Measurements from ENCODE around the gene SLC25A21. TPM values are rescaled to one million over a fixed set of nuclear protein-coding genes. Genes with fewer than 3 reads are reported as not detected.
"Not testable (repeated sequence)": the region's sequence is repeated elsewhere in the genome, so short reads cannot be mapped to it uniquely, and the experiment has no call there.

SLC25A21 gene
- total RNA-seq, 1 donor from 2014 or later: 0.78 TPM

GRCh38 chr14:37027188-37027824 is 145.1 kb downstream of the SLC25A21 start:
- intact Hi-C loops (cut with DNase I): no loop called here
- ATAC-seq (ENCODE audit: poor library complexity): no peak
- no peak for DNase-seq

DNA sequence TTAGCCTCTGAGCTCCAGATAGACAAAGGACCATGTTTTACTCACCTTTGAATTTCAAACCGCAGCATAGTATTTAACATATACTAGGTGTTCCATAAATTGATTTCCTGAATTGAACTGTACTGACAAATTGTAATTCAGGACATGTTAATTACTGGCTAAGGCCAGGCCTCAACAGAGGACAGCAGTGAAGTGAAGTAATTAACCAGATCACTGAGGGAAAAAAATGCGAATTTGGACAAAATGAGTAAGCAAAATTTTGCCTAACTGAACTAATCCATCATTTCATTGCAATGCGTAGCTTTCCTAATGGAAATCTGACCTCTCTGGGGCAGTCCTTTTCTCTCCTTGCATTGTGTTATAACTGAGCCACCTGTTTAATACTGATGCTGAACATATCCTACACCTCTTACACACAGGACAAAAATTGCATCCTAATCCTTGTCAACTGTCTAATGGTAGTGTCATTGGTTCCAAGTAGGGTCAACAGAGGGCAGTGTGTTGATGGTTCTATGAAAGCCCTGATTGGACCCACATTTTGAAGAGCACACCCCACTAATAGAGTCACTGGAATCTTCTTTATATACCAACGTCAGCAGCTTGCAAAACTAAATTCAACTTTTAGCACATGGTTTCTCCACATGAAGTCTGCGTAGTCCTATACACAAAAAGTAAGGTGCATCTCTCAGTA is 148.4 kb downstream of the SLC25A21 start:
- intact Hi-C loops (cut with DNase I): no loop called here
- no peak for DNase-seq

DNA sequence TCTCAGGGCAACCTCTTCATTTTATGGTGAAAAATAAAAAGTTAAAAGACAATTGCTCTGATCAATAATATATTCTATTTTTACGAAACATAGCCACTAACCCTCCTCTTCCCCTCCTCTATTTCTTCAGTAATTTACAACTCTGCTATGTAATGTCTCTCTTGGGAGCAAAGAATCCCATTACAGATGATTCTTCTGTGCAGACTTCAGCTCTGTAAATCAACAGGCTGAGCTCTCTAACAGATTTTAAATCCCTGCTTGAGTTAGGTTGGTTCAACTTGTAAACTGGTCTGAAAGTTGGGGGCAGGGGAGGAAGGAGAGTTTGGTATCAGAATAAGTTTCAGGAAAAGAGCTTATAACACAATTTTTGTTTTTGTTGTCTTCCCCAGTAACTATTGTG is 151.0 kb downstream of the SLC25A21 start:
- ATAC-seq (ENCODE audit: poor library complexity): no peak
- no peak for DNase-seq
- intact Hi-C loops (cut with DNase I): no loop called here

More for the DNA sequence above, 148.4 kb downstream of the SLC25A21 start:
- ATAC-seq (ENCODE audit: poor library complexity): no peak

GRCh38 chr14:37019488-37019887 is 152.9 kb downstream of the SLC25A21 start:
- DNase-seq (no peak), ATAC-seq (ENCODE audit: poor library complexity) (no peak)
- intact Hi-C loops (cut with DNase I): no loop called here

DNA sequence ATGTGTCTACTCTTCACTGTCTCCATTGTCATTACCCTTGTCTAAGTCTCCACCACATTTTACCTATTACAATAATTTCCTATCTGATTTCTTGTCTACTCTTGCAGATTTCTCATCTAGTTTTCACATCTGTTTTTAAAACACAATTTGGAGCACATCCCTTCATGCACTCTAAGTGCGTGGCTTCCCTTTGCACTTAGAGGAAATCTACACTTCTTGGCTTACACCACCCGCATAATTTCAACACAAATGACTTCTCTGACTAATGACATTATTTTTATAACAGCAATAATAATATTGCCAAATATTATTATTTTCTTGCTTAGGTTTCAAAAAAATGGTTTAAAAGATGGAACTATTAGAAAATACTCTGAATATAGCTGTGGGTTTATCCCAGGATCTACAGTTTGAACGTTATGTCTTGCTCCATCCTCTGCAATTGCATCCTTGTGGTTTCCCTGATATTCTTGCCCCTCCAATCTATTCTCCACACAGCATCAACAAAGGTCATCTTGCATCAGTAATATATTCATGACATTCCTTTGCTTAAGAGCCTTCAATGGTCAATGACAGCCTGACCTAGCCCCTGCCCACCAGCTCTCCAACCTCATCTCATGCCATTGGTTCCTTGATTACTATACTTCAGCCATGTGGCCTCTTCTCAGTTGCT is 153.7 kb downstream of the SLC25A21 start:
- intact Hi-C loops (cut with DNase I): no loop called here
- no peak for DNase-seq
- ATAC-seq (ENCODE audit: poor library complexity): no peak

DNA sequence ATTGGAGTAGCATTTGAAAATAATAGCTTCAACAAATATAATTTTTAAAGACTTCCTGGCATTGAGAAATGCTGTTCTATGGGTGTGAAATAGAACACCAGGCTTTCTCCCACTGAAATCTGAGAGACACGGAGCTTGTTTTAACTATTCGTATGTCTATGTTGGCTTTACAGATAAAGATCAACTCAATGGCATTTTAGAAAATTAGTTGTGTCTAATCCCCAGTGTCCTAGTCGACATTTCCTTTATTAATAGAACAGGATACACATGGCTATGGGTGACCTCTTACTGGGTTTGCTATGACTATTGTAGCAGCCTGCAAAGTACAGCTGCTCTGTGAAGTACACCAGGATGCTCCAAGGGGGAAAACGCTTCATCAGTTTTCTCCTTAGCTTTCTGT is 159.3 kb downstream of the SLC25A21 start:
- no peak for ATAC-seq (ENCODE audit: poor library complexity)
- intact Hi-C loops (cut with DNase I): no loop called here

GRCh38 chr14:36998686-36999085 is 173.7 kb downstream of the SLC25A21 start:
- ATAC-seq (ENCODE audit: poor library complexity): no peak
- intact Hi-C loops (cut with DNase I): no loop called here
- DNase-seq: no peak

More for the DNA sequence above, 159.3 kb downstream of the SLC25A21 start:
- DNase-seq: no peak

- DNase-seq (no peak), ATAC-seq (ENCODE audit: poor library complexity) (no peak)
- intact Hi-C loops (cut with DNase I): no loop called here
Observed at GRCh38 chr14:36997843-36998242, 174.6 kb downstream of the SLC25A21 start.

GRCh38 chr14:36996857-36997590 is 175.4 kb downstream of the SLC25A21 start:
- ATAC-seq (ENCODE audit: poor library complexity) (no peak), DNase-seq (no peak)
- intact Hi-C loops (cut with DNase I): no loop called here

- no peak for DNase-seq
- intact Hi-C loops (cut with DNase I): no loop called here
- no peak for ATAC-seq (ENCODE audit: poor library complexity)
Observed at GRCh38 chr14:36996133-36996856, 176.1 kb downstream of the SLC25A21 start.

DNA sequence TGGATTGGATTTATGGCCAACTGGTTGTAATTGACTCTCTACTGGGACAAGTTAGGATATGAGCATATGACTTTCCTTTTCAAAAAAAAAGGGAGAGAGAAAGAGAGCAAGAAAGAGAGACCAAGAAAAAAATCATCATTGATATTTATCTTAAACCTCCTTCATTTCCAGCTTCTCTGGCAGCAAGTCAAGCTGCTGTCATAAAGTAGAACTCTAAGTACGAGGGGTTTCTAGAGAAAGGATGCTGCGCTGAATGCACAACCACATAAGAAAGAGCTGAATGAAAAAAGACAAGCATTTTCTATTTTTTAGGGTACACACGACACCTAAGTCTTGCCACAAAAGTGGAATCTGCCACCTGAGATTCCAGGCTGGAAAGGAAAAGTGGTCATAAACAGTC is 182.6 kb downstream of the SLC25A21 start:
- intact Hi-C loops (cut with DNase I): no loop called here
- no peak for DNase-seq
- ATAC-seq (ENCODE audit: poor library complexity): no peak

DNA sequence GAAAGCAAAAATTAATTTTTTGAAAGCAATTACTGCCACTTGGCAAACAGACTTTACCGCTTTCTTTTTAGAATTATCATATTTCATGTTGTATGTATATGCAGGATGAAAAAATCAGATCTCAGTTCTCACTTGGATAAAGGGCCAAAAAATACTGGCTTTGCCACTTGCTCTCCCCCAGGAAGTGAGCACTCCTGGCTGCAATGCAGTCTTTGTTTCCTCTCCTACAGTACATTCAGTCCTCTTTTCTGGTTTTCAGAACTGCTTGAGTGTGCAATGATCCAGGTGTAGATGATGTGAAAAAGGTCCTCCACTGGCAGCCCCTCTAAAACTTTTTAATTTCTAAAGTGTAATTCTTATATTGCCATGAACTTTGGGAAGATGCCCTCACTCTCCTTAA is 183.4 kb downstream of the SLC25A21 start:
- ATAC-seq (ENCODE audit: poor library complexity) (no peak), DNase-seq (no peak)
- intact Hi-C loops (cut with DNase I): no loop called here

- intact Hi-C loops (cut with DNase I): no loop called here
- DNase-seq (no peak), ATAC-seq (ENCODE audit: poor library complexity) (no peak)
Observed at GRCh38 chr14:36988568-36988967, 183.8 kb downstream of the SLC25A21 start.

DNA sequence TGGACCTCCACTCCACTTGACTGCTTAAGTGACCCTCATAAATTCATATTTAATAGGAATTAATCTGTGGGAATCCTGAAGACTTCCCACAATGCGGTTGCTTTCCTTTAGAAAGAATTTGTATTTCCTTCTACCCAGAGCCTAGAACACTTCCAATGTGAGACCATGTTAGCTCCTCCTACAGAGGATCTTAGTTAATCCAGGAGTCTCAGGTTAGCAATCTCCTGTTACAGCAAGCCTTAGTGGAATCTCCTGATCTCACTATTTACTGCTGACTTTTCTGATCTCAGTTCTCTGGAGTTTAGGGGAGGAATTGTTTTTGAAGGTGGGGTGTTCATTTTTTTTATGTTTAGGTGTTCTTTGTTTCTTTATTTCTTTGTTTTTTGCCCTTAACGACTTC is 186.0 kb downstream of the SLC25A21 start:
- DNase-seq (no peak), ATAC-seq (ENCODE audit: poor library complexity) (no peak)
- intact Hi-C loops (cut with DNase I): no loop called here

- intact Hi-C loops (cut with DNase I): no loop called here
- ATAC-seq (ENCODE audit: poor library complexity) (no peak), DNase-seq (no peak)
Observed at GRCh38 chr14:36981832-36982529, 190.4 kb downstream of the SLC25A21 start.

DNA sequence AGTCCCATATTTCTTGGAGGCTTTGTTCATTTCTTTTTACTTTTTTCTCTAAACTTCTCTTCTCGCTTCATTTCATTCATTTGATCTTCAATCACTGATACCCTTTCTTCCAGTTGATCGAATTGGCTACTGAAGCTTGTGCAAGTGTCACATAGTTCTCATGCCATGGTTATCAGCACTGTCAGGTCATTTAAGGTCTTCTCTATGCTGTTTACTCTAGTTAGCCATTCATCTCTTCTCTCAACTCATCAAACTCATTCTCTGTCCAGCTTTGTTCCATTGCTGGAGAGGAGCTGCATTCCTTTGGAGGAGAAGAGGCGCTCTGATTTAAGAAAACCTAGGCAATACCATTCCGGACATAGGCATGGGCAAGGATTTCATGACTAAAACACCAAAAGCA is 192.0 kb downstream of the SLC25A21 start:
- ATAC-seq (ENCODE audit: poor library complexity); DNase-seq; intact Hi-C loops (cut with DNase I): not testable (repeated sequence)

GRCh38 chr14:36979863-36980262 is 192.5 kb downstream of the SLC25A21 start:
- intact Hi-C loops (cut with DNase I): no loop called here
- no peak for ATAC-seq (ENCODE audit: poor library complexity)
- no peak for DNase-seq

- intact Hi-C loops (cut with DNase I): no loop called here
- DNase-seq (no peak), ATAC-seq (ENCODE audit: poor library complexity) (no peak)
Observed at GRCh38 chr14:36976571-36977023, 195.8 kb downstream of the SLC25A21 start.
